OCI-LY3 (cell line): Measurements from ENCODE around the gene TMEM88.

Experiments used
- EZH2phosphoT487 ChIP-seq: fragments of 200-600 bp; shearing (Covaris generic); IDR thresholded peaks from 2 replicates; pipeline ENCODE4 v1.6.1; 2018; ENCODE audit warnings: antibody characterized with exemption, mixed run types, low read depth
- TF ChIP-seq, protein P1 (sequence below): fragments of 200-600, 300-600 bp; sonication (generic); IDR thresholded peaks from 2 replicates; pipeline ENCODE4 v1.5.1; 2014; ENCODE audit warnings: antibody characterized with exemption, low read length, low read depth

GRCh38 chr17:7848739-7849129, 6.1 kb upstream of the TMEM88 start:
- TF ChIP-seq, protein P1, sequence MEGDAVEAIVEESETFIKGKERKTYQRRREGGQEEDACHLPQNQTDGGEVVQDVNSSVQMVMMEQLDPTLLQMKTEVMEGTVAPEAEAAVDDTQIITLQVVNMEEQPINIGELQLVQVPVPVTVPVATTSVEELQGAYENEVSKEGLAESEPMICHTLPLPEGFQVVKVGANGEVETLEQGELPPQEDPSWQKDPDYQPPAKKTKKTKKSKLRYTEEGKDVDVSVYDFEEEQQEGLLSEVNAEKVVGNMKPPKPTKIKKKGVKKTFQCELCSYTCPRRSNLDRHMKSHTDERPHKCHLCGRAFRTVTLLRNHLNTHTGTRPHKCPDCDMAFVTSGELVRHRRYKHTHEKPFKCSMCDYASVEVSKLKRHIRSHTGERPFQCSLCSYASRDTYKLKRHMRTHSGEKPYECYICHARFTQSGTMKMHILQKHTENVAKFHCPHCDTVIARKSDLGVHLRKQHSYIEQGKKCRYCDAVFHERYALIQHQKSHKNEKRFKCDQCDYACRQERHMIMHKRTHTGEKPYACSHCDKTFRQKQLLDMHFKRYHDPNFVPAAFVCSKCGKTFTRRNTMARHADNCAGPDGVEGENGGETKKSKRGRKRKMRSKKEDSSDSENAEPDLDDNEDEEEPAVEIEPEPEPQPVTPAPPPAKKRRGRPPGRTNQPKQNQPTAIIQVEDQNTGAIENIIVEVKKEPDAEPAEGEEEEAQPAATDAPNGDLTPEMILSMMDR = no peak
- TF ChIP-seq EZH2phosphoT487 = no peak
